Putamen (tissue), 1 donor: ENCODE measurements around the gene MMP14.
"Not testable (repeated sequence)": the region's sequence is repeated elsewhere in the genome, so short reads cannot be mapped to it uniquely, and the experiment has no call there.

Source experiments
- DNase-seq: peaks from one replicate; pipeline ENCODE4 v3.0.0-alpha.2; 2016; ENCODE audit warnings: low spot score

The MMP14 gene

GRCh38 chr14:22836301-22837113, at the start of gene MMP14:
MMP14 (plus strand) TSS chr14:22836585; CDS start chr14:22836818, 233 bp downstream.
- DNase-seq = no peak

- DNase-seq = no peak
Measured at GRCh38 chr14:22786685-22787084, 49.7 kb upstream of the MMP14 start.

- no peak for DNase-seq
Measured at GRCh38 chr14:22791301-22791700, 45.1 kb upstream of the MMP14 start.

DNA sequence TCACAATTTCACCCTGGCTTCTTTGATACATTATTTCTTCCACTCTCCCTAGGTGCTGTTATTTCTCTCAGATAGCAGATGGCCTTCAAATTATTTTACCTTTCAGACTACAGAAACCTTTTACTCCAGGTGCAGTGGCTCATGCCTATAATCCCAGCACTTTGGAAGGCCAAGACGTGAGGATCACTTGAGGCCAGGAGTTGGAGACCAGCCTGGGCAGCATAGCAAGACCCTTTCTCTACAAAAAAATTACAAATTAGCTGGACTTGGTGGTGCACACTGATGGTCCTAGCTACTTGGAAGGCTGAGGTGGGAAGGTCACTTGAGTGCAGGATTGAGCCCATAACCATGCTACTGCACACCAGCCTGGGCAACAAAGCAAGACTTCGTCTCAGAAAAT, 44.2 kb upstream of the MMP14 start:
- no peak for DNase-seq

DNA sequence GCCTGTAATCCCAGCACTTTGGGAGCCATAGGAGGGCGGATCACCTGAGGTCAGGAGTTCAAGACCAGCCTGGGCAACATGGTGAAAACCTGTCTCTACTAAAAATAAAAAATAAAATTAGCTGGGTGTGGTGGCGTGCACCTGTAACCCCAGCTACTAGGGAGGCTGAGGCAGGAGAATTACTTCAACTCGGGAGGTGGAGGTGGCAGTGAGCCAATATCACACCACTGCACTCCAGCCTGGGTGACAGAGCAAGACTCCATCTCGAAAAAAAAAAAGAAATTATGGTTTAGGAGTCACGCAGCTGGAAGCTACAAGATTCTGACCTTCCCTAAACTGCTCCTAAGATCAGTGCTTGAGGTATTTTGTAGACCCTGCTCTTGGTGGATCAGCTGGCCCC, 42.8 kb upstream of the MMP14 start:
- not testable (repeated sequence) for DNase-seq

- DNase-seq = no peak
Measured at GRCh38 chr14:22793976-22794375, 42.4 kb upstream of the MMP14 start.

GRCh38 chr14:22794551-22794951, 41.8 kb upstream of the MMP14 start:
- no peak for DNase-seq

GRCh38 chr14:22796087-22796707, 40.2 kb upstream of the MMP14 start:
- DNase-seq = no peak

GRCh38 chr14:22797017-22797917, 39.1 kb upstream of the MMP14 start:
- no peak for DNase-seq

DNA sequence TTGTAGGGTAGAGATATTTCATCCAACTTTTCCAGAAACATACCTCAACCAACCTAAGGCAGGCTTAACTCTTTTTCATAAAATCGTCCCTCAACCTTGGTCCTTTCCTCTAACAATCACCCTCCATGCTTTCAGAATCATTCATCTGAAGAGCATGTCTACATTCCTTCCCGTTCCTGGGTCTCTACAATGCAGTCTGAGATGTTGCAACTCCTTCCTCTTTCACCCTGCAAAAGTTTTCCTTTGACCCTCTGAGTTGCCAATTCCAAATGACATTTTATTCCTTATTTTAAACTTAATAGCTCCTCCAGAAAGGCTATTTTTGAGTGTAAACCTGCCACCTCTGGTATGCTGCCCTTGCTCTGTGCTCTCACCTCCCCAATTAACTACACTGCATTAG, 37.9 kb upstream of the MMP14 start:
- no peak for DNase-seq

DNA sequence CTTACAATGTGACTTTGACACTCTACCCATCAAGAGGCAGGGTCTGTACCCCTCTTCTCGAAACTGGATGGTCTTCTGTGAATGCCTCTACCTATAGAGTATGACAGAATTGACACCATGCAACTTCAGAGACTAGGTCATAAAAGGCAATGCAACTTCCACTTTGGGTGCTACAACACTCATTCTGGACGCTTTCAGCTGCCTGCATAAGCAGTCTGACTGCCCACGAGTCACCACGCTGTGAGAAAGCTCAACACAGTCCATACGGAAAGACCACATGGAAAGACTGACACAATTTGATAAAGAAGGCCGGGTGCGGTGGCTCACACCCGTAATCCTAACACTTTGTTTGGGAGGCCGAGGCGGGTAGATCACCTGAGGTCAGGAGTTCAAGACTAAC, 36.0 kb upstream of the MMP14 start:
- no peak for DNase-seq

GRCh38 chr14:22801716-22802115, 34.7 kb upstream of the MMP14 start:
- no peak for DNase-seq

DNA sequence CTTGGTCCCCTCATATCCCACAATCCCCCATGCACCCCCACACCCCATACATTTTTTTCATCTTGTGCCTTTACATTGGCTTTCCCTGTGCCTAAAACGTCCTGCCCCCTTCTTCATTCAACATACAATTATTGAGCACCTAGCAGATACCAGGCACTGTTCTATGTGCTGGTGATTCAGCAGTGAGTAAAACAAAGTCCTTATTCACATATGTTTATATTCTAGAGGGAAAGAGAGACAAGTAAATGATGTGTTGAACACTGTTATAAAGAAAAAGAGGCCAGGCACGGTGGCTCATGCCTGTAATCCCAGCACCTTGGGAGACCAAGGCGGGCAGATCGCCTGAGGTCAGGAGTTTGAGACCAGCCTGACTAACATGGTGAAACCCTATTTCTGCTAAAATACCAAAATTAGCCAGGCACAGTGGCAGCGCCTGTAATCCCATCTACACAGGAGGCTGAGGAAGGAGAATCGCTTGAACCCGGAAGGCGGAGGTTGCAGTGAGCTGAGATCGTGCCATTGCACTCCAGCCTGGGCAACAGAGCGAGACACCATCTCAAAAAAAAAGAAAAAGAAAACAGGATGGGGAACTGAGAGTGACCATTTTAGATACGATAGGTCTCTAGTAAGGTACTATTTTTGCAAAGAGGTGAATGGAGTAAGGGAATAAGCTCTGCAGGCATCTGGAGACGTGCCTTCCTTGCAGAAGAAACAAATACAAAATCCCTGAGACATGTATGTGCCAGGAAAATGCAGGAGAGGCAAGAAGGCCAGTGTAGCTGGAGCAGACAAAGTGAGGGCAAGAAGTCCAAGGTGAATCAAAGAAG, 33.3 kb upstream of the MMP14 start:
- DNase-seq = no peak

DNA sequence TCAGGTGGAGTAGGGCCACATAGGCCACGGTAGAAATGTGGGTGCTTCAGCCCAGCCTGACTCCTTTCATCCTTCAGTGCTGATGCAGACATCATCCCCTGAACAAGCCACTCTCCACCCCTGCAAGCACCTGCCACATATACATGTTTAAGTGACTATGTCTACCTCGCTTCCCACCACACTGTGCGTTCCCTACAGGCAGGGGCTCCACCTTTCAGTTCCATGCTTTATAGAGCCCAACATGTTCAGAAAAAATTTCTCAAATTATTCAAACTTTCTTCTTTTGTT, 32.8 kb upstream of the MMP14 start:
- no peak for DNase-seq

DNA sequence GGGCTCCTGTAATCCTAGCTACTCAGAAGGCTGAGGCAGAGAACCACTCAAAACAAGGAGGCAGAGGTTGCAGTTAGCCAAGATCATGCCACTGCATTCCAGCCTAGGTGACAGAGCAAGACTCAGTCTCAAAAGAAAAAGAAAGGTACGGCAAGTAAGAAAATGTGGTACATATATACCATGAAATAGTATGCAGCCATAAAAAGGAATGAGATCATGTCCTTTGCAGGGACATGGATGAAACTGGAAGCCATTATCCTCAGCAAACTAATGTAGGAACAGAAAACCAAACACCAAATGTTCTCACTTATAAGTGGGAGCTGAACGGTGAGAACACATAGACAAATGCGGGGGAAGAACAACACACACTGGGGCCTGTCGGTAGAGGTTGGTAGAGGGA, 31.1 kb upstream of the MMP14 start:
- DNase-seq = not testable (repeated sequence)

DNA sequence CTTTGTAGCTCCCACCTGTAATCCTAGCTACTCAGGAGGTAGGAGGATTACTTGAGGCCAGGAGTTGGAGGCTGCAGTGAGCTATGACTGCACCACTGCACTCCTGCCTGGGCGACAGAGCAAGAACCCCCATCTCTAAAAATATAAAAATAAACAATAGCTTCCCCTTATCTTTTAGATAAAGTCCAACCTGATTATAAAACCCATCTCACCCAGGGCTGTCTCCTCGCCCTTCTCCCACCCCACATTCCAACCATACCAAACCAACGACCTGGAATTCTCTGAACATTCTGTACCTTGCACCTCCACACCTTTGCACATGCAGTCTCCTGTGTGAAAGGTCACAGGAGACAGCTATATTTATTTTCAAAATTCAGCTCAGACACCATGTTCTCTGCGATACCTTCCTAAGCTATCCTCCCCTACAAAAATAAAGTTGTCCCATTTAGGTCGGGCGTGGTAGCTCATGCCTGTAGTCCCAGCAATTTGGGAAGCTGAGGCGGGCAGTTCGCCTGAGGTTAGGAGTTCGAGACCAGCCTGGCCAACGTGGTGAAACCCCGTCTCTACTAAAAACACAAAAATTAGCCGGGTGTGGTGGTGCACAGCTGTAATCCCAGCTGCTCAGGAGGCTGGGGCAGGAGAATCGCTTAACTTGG, 28.8 kb upstream of the MMP14 start:
- DNase-seq = no peak

GRCh38 chr14:22808388-22809209, 27.8 kb upstream of the MMP14 start:
- DNase-seq = no peak

DNA sequence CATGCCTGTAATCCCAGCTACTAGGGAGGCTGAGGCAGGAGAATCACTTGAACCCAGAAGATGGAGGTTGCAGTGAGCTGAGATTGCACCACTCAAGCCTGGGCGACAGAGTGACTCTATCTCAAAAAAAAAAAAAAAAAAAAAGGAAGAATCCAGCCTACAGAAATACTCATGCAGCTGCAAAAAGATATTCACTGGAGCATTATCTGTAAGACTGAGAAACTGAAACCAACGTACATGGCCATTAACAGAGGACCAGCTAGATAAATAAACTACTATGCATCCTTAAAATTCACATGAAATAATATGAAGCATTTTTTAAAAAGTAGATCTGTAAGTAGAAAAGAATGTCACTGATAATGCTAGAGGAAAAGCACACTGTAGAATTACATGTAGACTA, 24.7 kb upstream of the MMP14 start:
- no peak for DNase-seq

DNA sequence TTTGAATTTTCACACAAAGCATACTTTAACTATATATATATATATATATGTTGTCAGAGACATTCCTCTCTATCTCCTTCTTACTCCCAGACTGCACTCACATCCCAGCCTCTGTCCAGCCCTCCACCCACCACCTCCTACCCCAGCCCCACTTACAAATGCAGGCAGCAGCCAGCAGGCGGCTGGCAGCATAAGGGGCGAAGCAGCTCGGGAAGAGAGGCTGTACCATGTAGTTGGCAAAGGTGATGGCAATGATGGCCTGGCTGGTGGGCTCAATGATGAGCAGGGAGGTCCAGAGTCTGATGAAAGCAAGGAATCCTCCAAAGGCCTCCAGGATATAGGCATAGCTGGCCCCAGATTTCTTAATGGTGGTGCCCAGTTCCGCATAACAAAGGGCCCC, 23.6 kb upstream of the MMP14 start:
- no peak for DNase-seq

DNA sequence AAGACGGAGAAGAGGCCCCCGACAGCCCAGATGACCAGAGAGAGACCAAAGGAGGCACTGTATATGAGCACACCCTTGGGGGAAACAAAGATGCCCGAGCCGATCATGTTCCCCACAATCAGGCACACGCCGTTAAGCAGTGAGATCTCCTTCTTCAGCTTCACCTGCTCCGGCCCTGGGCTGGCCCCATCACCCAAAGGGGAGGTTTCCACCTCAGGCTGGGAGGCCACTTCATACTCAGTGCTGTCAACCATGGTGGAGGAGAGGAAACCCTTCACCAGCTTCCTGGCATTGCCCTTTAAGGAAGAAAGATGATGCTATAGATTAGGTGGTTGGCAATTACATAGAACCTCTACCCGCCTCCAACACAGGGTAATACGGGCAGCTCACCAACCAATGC, 23.2 kb upstream of the MMP14 start:
- no peak for DNase-seq

- no peak for DNase-seq
Measured at GRCh38 chr14:22814373-22814772, 22.0 kb upstream of the MMP14 start.
